DND-41 (cell line): ENCODE measurements around the gene CATSPERD.

Experiments used
- CTCF ChIP-seq: IDR thresholded peaks from 2 replicates; pipeline ENCODE4 v1.5.1; 2012; ENCODE audit warnings: borderline replicate concordance, low read length, moderate library complexity, mild to moderate bottlenecking; ENCODE audit not compliant: poor library complexity, severe bottlenecking; ENCODE audit errors: extremely low read depth
- EZH2 ChIP-seq: IDR thresholded peaks from 3 replicates; pipeline ENCODE4 v1.6.1; 2012; ENCODE audit warnings: borderline replicate concordance, low read depth, mild to moderate bottlenecking, moderate library complexity, low read length, inconsistent platforms; ENCODE audit not compliant: severe bottlenecking

- TF ChIP-seq CTCF, result no peak
- no peak for TF ChIP-seq EZH2
Measured at GRCh38 chr19:5676105-5676771, 44.2 kb upstream of the CATSPERD start.
